Measurements from ENCODE around the gene KLHL29.

Gene KLHL29

DNA sequence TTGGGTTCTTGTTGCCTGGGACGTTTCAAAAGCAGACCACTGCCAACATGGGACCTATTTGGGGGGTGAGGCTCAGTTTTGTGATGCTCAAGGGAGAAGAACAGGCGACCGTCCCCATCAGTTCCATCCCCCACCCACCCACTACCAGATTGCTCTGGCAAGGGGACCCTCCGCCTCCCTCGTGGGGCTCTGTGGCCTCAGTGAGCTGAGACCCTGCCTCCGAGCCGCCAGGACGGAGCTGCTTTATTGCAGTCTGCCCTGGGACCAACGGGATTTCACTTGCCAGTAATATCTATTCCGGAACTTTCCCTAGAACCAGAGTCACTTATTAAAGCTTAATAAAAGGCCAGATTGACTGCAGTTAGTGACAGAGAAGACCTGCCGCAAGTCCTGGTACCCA, 146.3 kb downstream of the KLHL29 start:
- TF ChIP-seq, protein P1, sequence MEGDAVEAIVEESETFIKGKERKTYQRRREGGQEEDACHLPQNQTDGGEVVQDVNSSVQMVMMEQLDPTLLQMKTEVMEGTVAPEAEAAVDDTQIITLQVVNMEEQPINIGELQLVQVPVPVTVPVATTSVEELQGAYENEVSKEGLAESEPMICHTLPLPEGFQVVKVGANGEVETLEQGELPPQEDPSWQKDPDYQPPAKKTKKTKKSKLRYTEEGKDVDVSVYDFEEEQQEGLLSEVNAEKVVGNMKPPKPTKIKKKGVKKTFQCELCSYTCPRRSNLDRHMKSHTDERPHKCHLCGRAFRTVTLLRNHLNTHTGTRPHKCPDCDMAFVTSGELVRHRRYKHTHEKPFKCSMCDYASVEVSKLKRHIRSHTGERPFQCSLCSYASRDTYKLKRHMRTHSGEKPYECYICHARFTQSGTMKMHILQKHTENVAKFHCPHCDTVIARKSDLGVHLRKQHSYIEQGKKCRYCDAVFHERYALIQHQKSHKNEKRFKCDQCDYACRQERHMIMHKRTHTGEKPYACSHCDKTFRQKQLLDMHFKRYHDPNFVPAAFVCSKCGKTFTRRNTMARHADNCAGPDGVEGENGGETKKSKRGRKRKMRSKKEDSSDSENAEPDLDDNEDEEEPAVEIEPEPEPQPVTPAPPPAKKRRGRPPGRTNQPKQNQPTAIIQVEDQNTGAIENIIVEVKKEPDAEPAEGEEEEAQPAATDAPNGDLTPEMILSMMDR (IDR thresholded peaks at IDR 0.05; ENCODE audit: borderline replicate concordance, insufficient read depth, low read depth, low read length): no peak
- no peak overlapping the region for H3K4me3 ChIP-seq (ENCODE audit: low read depth, low read length)

DNA sequence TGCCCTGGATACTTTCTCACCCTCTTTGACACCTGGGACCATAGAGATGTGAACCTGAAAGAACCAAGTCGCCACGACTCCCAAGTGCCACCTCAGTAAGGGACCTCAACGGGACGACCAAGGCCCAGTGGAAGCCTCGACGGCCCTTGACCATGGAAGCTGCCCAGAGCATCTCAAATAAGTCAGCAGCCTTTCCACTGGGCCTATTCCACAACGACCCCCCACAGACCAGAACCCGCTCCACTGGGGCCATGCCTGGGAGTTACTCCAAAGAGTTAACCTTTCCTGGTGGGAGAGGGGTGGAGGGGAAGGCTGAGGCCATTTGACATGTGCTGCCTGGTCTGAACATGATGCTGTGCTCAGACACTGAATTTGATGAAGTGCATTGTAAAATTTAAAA, 146.9 kb downstream of the KLHL29 start:
- no peak overlapping the region for H3K4me3 ChIP-seq (ENCODE audit: low read depth, low read length)
- TF ChIP-seq, protein P1 (IDR thresholded peaks at IDR 0.05; ENCODE audit: borderline replicate concordance, insufficient read depth, low read depth, low read length): no peak

DNA sequence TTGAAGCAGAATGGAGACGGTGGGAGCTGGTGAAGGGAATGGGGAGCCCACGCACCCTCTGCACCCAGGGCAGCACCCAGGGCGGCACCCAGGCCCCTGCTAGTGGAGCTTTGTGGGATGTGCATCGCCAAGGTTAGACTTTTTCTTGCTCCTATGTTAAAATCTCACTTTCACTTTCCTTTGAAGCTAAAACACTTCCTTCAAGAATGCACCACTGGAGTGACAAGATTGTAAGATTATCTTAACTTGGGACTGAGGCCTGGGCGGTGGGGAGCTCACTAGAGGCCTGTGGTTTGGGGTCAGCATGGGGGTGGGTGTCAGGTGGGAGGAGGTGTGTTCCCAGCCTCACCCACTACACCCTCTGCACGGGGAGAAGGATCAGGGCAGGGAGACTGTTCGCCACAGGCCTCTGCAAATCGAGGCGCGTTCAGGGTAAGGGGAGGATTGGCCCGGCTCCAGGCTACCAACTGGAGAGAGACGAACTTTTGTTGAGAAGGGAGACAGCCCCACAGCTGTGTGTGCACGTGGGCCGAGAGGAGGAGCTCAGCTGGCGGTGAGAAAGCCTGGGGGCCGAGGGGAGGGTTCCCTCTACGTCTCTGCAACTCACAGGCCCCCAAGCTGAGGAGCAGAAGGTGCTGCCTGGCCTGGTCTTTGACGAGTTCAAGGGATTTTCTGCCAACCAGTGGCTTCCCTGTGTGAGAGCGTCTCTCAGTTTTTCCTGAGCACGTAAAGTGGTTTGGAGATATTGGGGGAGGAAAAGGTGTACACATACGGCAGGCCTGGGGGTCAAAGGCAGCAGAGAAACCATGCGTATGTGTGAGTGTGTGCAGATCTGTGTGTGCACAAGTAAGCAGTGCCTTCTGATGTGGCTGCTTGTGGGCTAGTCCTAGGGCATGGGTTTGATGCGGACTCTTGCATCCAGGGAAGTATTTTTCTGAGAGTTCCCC, 147.7 kb downstream of the KLHL29 start:
- H3K4me3 ChIP-seq (ENCODE audit: low read depth, low read length): no peak overlapping the region
- TF ChIP-seq, protein P1 (IDR thresholded peaks at IDR 0.05; ENCODE audit: borderline replicate concordance, insufficient read depth, low read depth, low read length): peak; percentile 18; the same call in 1 of the 2 replicates

DNA sequence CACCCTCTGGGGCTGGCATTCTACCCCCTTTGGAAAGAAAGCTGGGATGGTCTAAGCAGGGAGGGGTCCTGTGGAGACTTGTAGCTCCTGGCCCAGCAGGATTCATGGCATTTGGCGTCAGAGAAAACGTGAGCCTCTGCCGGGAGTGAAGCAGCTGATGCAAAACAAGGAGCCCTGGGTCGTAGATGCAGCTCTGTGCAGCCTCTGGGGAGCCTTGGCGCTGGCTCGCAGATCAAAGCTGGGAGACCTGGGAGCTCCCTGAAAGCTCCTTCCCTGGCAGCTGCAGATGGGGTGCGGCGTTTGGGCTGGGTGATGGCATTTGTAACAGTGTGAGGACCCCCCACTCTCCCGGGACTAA, 148.3 kb downstream of the KLHL29 start:
- TF ChIP-seq, protein P1 (IDR thresholded peaks at IDR 0.05; ENCODE audit: borderline replicate concordance, insufficient read depth, low read depth, low read length): no peak
- H3K4me3 ChIP-seq (ENCODE audit: low read depth, low read length): no peak overlapping the region

DNA sequence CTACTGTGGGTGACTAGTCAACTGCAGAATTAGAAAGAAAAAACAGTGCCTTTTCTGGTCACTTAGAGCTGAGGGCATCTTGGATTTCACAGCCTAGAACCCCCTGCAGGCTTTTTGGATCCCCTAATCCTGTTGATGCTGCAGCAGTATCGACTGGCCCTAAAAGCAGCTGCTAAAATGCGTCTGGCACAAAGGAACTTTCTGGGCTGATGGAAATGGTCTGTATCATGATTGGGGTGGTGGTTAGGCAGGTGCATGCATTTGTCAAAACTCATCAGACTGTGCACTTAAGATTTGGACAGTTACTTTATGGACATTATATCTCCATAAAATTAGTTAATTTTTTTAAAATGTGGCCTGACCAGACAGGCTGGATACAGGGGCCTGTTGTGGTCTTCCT, 149.8 kb downstream of the KLHL29 start:
- TF ChIP-seq, protein P1 (IDR thresholded peaks at IDR 0.05; ENCODE audit: borderline replicate concordance, insufficient read depth, low read depth, low read length): no peak
- no peak overlapping the region for H3K4me3 ChIP-seq (ENCODE audit: low read depth, low read length)

DNA sequence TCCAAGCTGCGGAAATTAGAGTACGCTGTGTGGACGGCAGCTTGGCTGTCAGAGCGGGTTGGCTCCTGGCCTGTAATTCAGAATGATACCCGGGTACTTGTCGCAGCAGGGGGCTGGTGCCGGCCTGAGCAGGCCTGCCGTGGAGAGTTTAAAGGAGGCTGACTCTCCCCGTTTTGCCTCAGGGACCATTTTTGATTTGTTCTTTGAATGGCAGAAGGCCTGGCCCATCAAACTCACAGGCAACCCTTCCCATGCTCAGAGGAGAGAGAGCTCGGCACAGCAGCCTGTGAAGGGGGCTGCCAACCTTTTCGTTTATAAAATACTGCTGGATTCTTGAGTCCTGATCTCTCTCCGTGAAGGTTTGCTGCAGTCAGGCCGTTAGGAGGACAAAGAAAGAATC, 151.3 kb downstream of the KLHL29 start:
- TF ChIP-seq, protein P1 (IDR thresholded peaks at IDR 0.05; ENCODE audit: borderline replicate concordance, insufficient read depth, low read depth, low read length): no peak

DNA sequence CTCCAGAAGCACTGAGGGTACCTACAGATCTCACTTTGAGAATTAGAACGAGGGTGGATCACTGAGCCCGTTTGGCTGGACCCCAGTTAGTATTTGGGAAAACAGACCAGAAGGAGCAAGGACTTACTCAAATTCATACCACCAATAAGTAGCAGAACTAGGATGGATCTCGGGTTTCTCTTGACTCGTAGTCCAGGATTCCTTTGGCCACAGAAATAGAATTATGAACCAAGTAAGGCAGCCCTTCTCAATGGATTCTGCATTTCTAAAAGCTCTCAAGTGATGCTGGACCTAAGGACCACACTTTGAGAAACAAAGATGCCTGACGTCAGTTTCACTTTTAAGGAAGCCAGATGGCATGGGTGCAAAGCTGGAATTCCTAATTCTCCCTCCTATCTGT, 153.0 kb downstream of the KLHL29 start:
- H3K4me3 ChIP-seq (ENCODE audit: low read depth, low read length): no peak overlapping the region
- TF ChIP-seq, protein P1 (IDR thresholded peaks at IDR 0.05; ENCODE audit: borderline replicate concordance, insufficient read depth, low read depth, low read length): no peak

More for the DNA sequence above, 151.3 kb downstream of the KLHL29 start:
- no peak overlapping the region for H3K4me3 ChIP-seq (ENCODE audit: low read depth, low read length)
